Prostate gland (tissue), 2 donors: ENCODE measurements around the gene KDM1A. TPM values are rescaled to one million over a fixed set of nuclear protein-coding genes. Genes with fewer than 3 reads are reported as not detected.

ENCODE experiments used
- DNase-seq: peaks from one replicate; pipeline ENCODE4 v3.0.0-alpha.2; 2019; ENCODE audit warnings: low spot score
- H3K27ac ChIP-seq, 2 donors: fragments of 200-600 bp; sonication (generic); 2 replicates each; pipeline ENCODE4 v1.5.1; 2017 to 2019
- H3K27me3 ChIP-seq: fragments of 200-600 bp; sonication (generic); replicated peaks from 2 replicates; pipeline ENCODE4 v1.5.1; 2019; ENCODE audit not compliant: insufficient read depth
- H3K36me3 ChIP-seq, 2 donors: fragments of 200-600 bp; sonication (generic); 1 replicate in 1 of 2; 2 replicates in 1 of 2; pipeline versions ENCODE4 v1.5.1 to v1.8.1; 2017 to 2019
- H3K4me1 ChIP-seq: fragments of 200-600 bp; sonication (generic); replicated peaks from 2 replicates; pipeline ENCODE4 v1.5.1; 2019
- H3K4me3 ChIP-seq, 2 donors: fragments of 200-600 bp; sonication (generic); 2 replicates each; pipeline ENCODE4 v1.5.1; 2017 to 2019
- H3K9me3 ChIP-seq: fragments of 200-600 bp; sonication (generic); 2 replicates; pipeline ENCODE4 v1.5.1; 2017
- POLR2A ChIP-seq: fragments of 450-650 bp; IDR thresholded peaks from one replicate; pipeline ENCODE4 v1.6.1; 2016; ENCODE audit warnings: antibody characterized with exemption, mild to moderate bottlenecking
- POLR2AphosphoS5 ChIP-seq: sonication (generic); formaldehyde crosslinking; IDR thresholded peaks from one replicate; pipeline ENCODE4 v1.6.1; 2017; ENCODE audit warnings: antibody characterized with exemption
- WGBS: methylation state at CpG from one replicate; pipeline ENCODE4 v1.1.5; 2018; 5-methylcytosine and 5-hydroxymethylcytosine counted together
- intact Hi-C: fragments of 100-400 bp; cut with DNase I; formaldehyde crosslinking; loops from one replicate; pipeline ENCODE4 v1.14.2; 2022
- total RNA-seq, 2 donors: library from RNA; depleted of rRNA; stranded (reverse); fragments of >200 nt; gene quantifications; one replicate each; pipeline ENCODE4 v1.1.0, GENCODE V29; 2016
- TF ChIP-seq, protein P1 (sequence below), 4 experiments: fragments of 200-600 bp in 2 of 4; fragments of 450-650 bp in 2 of 4; sonication (generic) in 2 of 4; IDR thresholded peaks; 1 replicate in 3 of 4; 2 replicates in 1 of 4; pipeline ENCODE4 v1.5.1; 2016 to 2019; ENCODE audit warnings: antibody characterized with exemption in 4 of 4, mild to moderate bottlenecking in 2 of 4, moderate library complexity in 2 of 4

The KDM1A gene
- total RNA-seq, 2 donors from 2014 or later: 75.1 to 94.5 TPM

DNA sequence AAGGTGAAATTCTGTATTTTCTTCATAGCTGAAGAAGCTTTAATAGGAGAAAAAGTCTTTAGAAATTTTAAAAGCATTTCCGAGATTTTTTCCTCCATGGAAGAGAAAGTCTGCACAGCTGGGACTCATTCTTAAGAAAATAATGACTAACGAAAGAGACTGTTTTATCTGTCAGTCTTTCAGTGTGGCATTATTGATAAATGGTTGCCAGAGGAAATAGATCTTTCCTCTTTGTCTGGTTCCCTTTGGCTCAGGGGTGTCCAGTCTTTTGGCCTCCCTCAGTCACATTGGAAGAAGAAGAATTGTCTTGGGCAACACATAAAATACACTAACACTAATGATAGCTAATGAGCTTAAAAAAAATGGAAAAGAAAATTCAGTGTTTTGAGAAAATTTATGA lies 49.9 kb downstream of the KDM1A start:
- Histone ChIP-seq H3K36me3 (no peaks in the 10 kb centered on the region), H3K4me1 (no peaks in the 10 kb centered on the region), H3K4me3 (no peak overlapping the region), H3K27ac (no peak overlapping the region), H3K27me3 (no peaks in the 10 kb centered on the region), H3K9me3 (no peaks in the 10 kb centered on the region)
- intact Hi-C loops: no loop called here
- WGBS: 87% methylated on average over 2 of the region's 2 CpGs
- TF ChIP-seq POLR2A (no peak), POLR2AphosphoS5 (no peak)
- TF ChIP-seq, protein P1, sequence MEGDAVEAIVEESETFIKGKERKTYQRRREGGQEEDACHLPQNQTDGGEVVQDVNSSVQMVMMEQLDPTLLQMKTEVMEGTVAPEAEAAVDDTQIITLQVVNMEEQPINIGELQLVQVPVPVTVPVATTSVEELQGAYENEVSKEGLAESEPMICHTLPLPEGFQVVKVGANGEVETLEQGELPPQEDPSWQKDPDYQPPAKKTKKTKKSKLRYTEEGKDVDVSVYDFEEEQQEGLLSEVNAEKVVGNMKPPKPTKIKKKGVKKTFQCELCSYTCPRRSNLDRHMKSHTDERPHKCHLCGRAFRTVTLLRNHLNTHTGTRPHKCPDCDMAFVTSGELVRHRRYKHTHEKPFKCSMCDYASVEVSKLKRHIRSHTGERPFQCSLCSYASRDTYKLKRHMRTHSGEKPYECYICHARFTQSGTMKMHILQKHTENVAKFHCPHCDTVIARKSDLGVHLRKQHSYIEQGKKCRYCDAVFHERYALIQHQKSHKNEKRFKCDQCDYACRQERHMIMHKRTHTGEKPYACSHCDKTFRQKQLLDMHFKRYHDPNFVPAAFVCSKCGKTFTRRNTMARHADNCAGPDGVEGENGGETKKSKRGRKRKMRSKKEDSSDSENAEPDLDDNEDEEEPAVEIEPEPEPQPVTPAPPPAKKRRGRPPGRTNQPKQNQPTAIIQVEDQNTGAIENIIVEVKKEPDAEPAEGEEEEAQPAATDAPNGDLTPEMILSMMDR (IDR thresholded peaks at IDR 0.05): no peak
- DNase-seq: no peak

GRCh38 chr1:23069675-23070074 lies 50.4 kb downstream of the KDM1A start:
- Histone ChIP-seq H3K36me3 (no peaks in the 10 kb centered on the region), H3K9me3 (no peaks in the 10 kb centered on the region), H3K4me3 (no peak overlapping the region), H3K4me1 (no peaks in the 10 kb centered on the region), H3K27ac (no peak overlapping the region), H3K27me3 (no peaks in the 10 kb centered on the region)
- WGBS: 87% methylated on average over 4 of the region's 4 CpGs
- no peak for DNase-seq
- intact Hi-C loops: no loop called here
- TF ChIP-seq POLR2A: no peak
- TF ChIP-seq, protein P1 (IDR thresholded peaks at IDR 0.05): no peak
- no peak for TF ChIP-seq POLR2AphosphoS5

GRCh38 chr1:23074012-23074411 lies 54.7 kb downstream of the KDM1A start:
- no peaks in the 10 kb centered on the region for H3K27me3 ChIP-seq
- intact Hi-C loops: no loop called here
- TF ChIP-seq, protein P1 (IDR thresholded peaks at IDR 0.05): no peak
- TF ChIP-seq POLR2AphosphoS5: no peak
- no peak for TF ChIP-seq POLR2A
- no peak for DNase-seq
- no peaks in the 10 kb centered on the region for H3K4me1 ChIP-seq
- H3K4me3 ChIP-seq: no peak overlapping the region
- no peak overlapping the region for H3K27ac ChIP-seq
- H3K9me3 ChIP-seq: no peaks in the 10 kb centered on the region
- no peaks in the 10 kb centered on the region for H3K36me3 ChIP-seq

- DNase-seq: peak; percentile 48
- Histone ChIP-seq H3K4me1 (peaks cover 1% of the 10 kb centered on the region), H3K27ac (peak overlapping the region in 1 of 2 donors; percentile 7), H3K9me3 (no peaks in the 10 kb centered on the region), H3K27me3 (no peaks in the 10 kb centered on the region), H3K36me3 (peaks cover 0 to 7% of the 10 kb centered on the region in 2 donors), H3K4me3 (no peak overlapping the region)
- 38% methylated on average over 6 of the region's 6 CpGs for WGBS
- intact Hi-C loops: no loop called here
- TF ChIP-seq POLR2AphosphoS5: peak; percentile 62
- TF ChIP-seq, protein P1 (IDR thresholded peaks at IDR 0.05): no peak
These were observed 59.8 kb downstream of the KDM1A start for GRCh38 chr1:23079025-23079424.

DNA sequence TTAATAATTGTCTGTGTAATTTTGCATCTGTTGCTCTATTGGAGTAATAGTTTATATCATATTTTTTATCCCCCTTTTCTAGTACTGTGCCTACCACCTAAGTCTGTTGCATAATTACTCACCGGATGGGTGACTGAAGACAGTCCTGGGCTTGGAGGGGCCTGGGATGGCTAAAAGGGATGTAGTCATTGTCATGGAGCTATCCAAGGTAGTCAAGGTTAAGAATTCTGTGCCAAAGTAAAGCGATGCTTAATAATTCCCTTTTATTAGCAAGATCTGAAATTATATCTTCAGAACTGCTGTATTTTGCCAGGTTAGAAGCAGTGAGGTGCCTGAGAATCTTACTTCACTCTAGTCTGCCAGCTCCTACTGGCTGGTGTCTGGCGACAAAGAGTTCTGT lies 61.6 kb downstream of the KDM1A start:
- Histone ChIP-seq H3K4me3 (no peak overlapping the region), H3K4me1 (peaks cover 15% of the 10 kb centered on the region), H3K36me3 (peaks cover 0 to 7% of the 10 kb centered on the region in 2 donors), H3K9me3 (no peaks in the 10 kb centered on the region), H3K27me3 (no peaks in the 10 kb centered on the region), H3K27ac (no peak overlapping the region)
- TF ChIP-seq, protein P1 (IDR thresholded peaks at IDR 0.05): no peak
- TF ChIP-seq POLR2A (no peak), POLR2AphosphoS5 (no peak)
- DNase-seq: no peak
- intact Hi-C loops: no loop called here
- 90% methylated on average over 3 of the region's 3 CpGs for whole genome bisulfite sequencing
